GM18873 (cell line): ENCODE results near the gene LSP1.

Source experiments
- ATAC-seq: cut with Tn5 transposase; IDR thresholded peaks from one replicate; pipeline ENCODE4 v1.9.1; 2021; ENCODE audit warnings: mild to moderate bottlenecking, moderate library complexity, moderate number of reproducible peaks; ENCODE audit not compliant: unreplicated experiment, low FRiP score

The LSP1 gene

DNA sequence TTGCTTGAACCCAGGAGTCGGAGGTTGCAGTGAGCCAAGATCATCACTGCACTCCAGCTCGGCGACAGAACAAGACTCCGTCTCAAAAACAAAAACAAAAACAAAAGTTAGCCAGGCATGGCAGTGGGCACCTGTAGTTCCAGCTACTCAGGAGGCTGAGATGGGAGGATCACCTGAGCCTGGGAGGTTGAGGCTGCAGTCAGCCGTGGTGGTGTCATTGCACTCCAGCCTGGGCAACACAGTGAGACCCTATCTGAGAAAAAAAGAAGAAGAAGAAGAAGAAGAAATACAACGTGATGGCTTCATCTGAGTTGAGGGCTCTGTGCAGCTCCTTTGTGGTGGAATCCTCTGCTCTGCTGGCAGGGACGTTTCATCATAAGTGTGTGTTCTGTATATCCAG lies 56.6 kb downstream of the LSP1 start:
- ATAC-seq: no peak

DNA sequence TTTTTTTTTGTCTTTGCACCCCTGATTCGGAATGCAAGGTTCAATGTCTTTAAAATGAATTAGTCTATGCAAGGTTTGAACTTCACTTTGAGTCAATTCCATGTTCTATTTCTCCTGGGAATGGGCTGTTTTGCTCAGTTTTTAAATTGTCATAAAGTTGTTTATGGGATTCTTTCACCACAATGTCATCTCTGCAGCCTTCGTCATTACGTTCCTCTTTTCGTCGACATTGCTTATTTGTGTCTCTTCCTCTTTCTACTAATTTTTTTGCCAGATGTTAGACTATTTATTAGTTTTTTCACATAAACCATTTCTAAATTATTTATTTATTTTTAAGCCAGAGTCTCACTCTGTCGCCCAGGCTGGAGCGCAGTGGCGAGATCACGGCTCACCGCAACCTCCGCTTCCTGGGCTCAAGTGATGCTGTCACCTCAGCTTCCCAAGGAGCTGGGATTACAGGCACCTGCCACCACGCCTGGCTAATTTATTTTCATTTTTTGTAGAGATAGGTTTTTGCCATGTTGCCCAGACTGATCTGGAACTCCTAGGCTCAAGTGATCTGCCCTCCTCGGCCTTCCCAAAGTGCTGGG lies 59.5 kb downstream of the LSP1 start:
- no peak for ATAC-seq

DNA sequence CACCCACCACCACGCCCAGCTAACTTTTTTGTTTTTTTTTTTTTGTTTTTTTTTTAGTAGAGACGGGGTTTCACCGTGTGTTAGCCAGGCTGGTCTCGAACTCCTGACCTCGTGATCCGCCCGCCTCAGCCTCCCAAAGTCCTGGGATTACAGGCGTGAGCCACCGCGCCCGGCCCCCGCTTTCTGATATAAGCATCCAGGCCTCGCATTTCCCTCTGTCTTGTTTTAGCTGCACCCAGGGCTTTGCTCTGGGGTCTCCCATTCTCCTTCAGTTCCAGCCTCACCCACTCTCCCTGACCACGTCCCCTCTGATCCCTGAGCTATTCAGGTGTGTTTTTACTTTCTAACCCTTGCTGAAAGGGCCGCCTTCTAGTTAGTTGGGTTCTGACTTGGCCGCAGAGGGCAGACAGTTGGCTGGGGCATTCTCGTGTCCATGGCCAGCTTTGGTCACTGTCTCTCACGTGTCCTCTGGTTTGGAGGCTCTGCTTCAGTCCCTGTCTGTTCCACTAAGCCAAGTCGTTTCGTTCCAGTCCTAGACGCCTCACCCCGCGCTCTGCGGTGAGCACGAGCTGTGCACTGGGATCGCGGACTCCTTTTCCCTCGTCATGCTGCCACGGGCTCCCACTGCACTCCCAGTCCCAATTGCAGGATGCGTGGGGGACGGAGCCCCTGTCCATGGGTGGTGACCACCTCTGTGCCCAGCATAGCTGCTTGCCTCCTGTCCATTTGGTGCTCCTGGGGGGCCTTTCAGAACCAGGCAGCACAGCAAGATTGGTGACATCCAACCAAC lies 60.6 kb downstream of the LSP1 start:
- no peak for ATAC-seq

DNA sequence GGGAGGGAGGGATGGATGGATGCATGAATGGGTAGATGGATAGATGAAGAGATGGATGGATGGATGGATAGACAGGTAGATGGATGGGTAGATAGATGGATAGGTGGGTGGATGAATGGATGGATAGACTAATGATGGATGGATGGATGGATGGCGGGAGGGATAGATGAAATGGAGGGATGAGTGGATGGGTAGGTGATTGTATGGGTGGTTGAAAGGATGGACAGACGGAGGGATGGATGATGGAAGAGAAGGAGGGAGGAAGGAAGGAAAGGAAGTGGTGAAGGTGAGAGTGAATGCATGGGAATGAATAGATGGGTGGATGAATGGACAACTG lies 62.9 kb downstream of the LSP1 start:
- no peak for ATAC-seq

DNA sequence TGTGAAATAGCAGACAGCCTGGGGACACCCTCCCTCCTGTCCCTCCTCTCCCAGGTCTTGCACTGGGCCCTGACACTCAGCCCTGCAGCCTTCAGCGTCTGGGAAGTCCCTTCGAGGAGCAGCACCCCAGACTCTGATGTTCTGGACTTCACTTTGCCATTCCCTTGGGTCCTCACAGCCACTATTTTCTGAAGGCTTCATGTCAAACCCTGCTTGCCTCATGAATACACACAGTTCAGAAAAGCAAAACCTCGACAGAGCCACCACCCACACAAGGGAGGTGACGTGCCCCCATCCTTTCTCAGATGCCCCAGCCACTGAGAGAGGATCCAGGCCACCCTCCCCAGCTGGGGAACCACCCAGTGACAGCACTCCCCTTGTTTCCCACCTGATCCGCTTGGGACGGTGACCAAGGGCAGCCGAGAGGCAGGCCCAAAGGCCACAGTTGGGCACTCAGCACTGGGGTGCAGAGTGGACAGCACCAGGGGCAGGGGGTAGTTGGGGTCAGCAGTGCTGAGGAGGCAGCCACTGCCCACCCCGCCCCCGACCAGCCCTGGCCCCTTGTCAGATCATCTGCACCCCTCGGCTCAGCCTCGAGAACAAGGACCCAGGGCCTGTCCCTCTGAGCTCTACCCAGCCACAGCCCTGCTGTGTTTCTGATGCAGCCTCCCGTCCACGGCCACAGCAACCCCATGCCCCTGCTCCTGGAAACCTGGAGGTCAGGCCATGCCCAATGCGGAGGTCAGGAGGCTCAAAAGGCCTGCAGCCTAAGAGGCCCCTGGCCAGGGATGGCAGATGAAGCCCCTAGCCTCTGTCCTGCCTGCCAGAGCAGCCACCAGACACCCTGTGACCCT lies 63.5 kb downstream of the LSP1 start:
- ATAC-seq: no peak

DNA sequence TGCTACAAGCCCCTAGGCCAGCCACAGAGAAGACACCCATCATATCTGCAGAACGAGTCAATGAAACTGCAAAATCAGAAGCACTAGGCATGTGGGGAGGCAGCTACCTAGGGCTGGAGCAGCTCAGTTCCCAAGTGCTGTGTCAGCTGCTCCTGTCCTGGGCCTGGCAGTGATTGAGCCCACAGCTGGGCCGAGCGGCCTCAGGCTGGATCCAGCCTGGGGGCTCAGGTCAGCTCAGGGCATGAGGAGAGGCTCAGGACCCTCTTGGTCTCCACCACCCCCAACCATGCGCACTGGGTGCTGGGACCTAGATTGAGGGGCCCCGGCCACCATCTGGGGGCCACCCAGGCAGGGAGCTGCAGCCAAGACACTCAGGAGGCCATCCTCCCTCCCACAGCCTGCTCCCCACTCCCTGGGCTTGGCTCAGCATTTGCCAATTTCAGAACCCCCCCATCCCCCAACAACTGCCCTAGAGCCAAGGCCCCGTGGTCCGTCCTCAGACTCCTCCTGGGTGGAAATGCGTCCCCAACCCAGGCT lies 64.2 kb downstream of the LSP1 start:
- ATAC-seq: no peak

DNA sequence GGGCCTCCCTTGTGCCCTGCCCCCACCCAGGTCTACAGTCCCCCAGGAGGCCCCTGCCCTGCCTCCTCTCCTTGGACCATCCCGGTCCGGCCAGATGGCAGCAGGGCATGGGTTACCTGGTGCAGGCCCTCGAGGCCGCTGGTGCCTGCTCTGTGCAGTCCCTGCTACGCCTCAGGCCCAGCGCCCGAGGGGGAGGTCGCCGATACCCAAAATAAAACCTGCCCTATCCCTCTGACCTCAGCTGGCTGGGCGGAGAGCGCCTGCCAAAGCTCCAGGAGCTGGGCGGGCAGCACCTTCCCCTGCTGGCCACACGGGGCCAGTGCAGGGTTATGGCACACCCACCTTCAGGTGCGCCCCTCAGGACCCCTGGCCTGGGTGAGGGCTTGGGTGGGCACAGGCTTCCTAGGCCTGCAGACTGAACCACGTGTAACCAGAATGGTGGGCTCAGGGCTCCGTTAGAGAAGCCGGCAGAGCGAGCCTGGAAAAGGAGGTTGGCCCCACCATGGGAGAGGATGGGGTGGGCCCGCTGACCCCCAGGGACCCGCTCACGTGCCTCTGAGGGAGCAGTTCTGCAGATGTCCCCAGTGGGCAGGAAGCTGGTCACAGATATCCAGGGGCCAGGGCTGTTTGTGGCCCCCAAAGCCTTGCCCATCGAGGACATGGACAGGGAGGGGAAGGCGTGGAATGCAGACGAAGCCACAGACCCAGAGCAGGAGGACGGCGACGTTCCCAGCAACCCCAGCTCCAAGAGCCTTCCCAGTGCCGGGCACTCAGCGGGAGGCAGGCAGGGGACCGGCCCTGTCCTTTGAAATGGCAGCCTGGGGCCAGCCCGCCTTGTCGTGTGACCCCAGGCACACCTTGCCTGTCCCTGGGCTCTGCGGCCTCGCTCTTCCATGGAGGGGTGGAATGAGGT lies 64.9 kb downstream of the LSP1 start:
- no peak for ATAC-seq

DNA sequence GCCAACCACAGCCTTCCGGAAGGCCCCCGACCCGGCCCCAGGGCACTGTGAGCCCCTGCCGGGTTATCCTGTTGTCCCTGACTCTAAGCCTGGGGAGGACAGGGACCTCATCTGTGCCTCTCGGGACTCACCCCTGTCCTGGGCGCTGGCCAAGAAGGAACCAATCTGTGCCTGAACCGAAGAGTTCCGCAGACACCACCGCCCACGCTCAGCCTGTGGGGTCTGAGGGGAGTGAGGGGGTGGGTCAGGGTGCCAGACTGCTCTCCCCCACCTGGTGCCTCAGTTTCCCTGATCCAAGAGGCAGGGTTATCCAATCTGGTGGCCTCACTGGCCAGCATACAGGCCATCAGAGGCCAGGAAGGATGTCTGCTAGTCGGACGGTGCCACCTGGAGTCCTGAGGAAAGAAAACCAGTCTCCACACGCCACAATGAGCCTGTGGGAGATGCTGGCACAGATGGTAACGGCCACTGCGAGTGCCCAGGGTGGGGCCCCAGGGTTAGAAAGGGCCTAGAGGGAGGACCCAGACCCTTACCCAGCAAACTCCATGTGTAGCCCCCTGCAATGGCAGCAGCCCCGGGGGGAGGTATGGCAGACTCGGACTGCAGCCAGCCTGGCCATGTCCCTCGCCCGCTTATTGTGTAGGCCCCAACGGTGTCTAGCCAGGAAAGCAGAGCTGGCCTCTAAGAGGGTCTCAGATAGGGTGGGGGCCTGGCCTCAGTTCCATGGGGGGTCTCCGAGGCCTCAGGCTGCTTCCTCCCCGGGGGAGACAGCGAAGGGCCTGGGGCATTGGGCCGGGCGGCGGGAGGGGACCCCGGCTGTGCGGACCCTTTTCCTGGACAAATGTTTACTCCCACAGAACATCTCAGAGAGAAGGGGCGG lies 65.8 kb downstream of the LSP1 start:
- ATAC-seq: no peak

DNA sequence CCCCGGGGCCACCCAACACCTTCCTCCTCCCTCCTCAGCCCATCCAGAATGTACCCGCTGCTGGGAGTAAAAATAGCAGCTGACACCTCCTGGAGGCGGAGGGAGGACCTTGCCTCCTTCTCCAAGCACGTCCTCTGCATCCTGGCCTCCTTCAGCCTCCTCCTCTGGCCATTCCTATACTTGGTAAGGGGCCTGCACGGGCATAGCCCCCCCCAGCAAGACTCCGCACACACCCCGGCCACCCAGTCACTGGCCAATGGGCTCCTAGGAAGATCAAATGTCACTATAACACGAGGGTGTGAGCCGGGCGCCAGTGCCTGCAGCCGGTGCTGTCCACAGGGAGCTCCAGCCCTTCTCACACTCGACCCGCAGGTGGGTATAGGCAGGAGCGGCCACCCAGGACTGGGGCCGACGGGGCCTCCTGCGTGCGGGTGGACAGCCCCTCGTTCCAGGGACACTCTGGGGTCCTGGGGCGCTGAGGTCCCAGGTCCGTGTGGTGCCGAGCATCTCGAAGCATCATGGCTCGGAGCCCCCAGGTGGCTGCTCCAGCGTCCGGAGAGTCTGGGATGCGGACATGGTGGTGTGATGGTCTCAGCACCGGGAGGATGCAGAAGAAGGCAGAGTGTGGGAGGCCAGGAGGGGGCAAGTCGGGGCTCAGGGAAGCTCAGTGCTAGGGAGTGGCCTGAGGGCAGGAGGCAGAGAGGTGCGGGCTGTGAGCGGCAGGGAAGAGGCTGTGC lies 66.7 kb downstream of the LSP1 start, which contains the start of gene TNNT3:
Gene TNNT3 (plus strand): TSS at position 313 of the 737 bp plus-strand sequence. CDS start 3,172 bp downstream, outside the sequence.
- no peak for ATAC-seq

DNA sequence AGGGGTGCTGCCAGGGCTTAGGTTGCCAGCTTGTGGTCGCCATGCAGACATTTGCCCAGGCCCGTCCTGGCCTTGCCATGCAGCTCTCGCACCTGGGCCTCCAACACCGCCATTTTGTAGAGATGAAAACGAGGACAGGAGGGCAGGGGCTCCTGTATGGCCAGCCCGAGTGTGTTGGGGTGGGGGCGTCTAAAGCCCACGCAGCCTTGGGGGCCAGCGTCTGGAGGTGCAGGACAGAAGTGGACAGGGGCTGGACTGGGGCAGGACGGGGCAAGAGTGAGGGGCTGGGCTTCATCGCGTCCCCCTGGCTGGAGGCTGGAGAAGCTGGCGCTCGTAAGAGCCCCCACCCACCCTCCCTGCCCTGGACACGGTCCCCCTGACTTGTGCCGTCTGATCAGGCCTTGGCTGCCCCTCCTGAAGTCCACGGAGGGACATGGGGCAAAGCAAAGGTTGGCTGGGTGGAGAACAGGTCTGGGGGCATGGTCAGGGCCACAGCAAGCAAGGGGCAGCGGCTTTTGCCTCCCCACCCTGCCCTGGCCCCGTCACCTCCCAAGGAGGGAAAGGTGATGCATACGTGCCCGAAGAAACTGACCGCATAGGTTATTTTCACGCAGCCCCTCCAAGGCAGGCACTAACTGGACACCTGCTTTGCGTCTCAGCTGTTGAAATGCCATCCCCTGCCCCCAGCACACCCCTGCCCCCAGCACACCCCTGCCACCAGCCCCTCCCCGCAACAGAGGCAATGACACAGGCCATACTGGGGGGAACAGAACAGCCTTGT lies 67.4 kb downstream of the LSP1 start:
- no peak for ATAC-seq

DNA sequence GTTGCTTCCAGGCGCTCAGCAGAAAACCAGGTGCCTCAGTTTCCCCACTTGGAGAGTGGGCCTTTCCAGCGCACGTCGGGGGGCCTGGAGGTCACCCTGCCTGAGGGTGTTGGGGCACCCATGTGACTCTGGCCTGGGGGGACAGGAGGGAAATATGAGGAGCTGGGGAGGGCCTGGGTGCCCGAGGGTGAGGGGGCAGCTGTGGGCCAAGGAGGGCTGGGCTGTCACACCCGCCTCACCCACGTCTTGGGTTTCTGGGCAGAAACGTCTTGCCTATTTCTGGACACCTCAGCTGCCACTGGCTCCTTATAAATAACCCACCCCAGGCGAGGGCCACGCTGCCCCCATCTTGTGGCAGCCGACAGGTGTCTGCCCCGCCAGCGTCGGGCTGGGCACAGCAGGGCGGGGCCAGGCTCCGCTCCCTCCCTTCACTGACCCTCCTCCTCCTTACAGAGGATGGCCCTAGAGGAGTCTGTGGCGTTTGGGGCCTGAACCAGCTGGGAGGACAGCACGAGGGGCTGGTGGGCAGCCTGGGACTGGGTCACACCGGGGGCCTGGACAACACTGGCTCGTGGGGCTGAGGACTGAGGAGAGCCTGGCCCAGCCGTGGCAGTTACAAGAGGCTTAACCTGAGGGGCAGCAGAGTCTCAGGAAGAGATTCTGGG lies 68.2 kb downstream of the LSP1 start:
- ATAC-seq: no peak

DNA sequence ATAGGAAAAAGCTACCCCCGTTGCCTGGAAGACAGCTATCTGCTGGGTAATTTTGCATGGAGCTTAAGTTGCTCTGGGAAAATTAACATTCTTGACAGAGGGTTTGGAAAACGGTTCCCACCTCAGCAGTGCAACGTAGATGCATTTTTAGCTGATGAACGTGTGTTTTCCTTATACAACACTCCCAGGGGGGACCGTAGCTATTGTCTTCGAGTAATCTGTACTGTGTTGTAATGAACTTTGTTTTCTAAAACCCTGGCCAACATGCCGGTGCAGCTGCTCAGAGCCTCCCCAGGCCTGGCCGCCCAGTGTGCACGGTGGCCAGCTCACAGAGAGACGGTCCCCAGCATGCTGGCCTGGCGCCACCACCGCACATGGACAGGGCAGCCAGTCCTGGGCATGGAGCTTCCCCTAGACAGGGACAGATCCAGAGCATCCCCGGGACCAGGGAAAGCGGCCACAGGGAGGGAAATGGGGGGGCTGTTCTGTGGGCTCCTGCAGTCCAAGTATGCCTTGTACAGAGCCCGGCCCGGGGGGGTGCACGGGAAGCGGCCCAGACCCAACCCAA lies 68.8 kb downstream of the LSP1 start:
- ATAC-seq: no peak

DNA sequence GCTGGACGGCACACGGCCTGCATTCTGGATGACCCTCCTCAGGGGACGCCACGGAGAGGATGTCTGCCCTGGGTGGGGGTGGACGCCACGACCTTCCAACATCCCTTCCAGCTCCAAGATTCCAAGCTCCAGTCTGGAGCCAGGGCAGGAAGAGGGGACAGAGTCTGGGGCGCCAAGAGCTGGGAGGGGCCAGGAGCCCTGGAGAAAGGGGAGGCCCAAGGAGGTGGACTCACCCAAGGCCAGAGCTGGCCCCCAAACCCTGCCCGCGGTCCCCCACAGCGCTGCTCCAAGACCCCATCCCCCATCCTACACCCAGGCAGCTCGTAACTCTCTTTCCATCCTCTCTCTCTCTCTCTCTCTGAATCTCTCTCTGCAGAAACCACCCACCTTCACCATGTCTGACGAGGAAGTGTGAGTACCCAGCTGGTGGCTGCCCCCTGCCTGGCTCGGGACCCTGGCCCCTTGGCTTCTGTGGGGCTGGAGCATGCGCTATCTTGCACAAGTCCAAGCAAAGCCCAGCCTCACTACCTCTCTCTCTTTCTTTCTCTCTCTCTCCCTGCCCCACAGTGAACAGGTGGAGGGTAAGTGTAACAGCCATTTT lies 69.7 kb downstream of the LSP1 start:
- ATAC-seq: no peak

DNA sequence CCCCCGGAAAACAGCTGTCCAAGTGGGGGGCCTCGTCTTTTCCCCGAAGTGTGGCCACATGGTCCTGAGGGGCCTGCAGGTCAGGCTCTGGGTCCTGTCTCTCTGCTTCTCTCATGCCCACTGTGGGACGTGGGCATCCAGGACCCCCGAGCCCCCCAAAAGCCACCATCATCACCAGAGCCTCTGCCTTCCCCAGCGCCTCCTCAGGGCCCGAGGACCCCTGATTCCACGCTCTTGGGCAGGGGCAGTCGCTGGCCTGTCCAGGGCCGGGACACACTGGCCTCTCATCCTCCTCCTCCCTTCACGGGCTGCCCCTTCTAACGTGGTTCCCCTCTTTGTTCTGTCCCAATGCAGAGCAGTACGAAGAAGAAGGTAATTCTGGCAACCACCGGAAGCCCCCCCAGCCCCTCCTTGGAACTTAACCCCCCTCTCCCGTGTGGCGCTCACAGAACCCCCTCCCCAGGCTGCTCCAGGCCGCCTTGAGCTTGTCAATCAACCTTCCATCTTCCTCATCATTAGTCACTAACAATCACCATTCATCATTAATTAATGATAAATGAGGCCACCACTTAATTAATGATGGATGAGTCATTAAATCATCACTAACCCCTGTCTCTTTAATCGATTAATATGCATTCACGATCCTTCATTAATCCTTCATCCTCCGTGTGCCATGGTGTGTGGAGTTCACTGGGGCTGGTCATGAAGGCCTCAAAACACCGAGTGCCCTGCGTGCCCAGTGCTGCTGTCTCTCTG lies 70.5 kb downstream of the LSP1 start:
- ATAC-seq: no peak

DNA sequence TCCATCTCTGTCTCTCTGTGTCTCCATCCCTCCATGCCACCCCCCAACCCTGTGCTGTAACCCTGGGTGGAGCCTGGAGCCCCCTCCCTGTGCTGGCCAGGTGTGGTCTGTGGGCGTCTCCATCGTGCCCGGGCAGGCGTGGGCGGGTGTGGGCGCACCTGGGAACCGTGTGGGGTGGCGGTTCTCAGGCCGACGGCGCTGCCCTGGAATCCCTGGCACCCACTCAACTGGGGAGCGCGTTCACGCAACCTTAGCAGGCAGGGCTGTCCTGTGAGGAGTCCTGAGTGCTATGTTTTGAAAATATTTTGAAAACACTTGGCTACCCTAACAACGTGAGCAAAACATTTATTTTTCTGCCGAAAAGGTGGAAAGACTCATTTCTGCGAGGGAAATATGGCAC lies 71.3 kb downstream of the LSP1 start:
- ATAC-seq: no peak
